HG03045 (cell line): Measurements from ENCODE around the gene DISC1.
"Not testable (repeated sequence)": the region's sequence is repeated elsewhere in the genome, so short reads cannot be mapped to it uniquely, and the experiment has no call there.

Experiments used
- ATAC-seq: cut with Tn5 transposase; IDR thresholded peaks from one replicate; pipeline ENCODE4 v1.9.1; 2021; ENCODE audit warnings: mild to moderate bottlenecking, moderate library complexity; ENCODE audit not compliant: unreplicated experiment

Gene DISC1

GRCh38 chr1:231634323-231635013 is 7.9 kb downstream of the DISC1 start:
- ATAC-seq: no peak

GRCh38 chr1:231636157-231636556 is 9.6 kb downstream of the DISC1 start:
- ATAC-seq: no peak

DNA sequence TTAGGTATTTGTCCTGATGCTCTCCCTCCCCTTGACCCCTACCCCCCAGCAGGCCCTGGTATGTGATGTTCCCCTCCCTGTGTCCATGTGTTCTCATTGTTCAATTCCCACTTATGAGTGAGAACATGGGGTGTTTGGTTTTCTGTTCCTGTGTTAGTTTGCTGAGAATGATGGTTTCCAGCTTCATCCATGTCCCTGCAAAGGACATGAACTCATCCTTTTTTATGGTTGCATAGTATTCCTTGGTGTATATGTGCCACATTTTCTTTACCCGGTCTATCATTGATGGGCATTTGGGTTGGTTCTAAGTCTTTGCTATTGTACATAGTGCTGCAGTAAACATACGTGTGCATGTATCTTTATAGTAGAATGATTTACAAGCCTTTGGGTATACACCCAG is 10.3 kb downstream of the DISC1 start:
- ATAC-seq: not testable (repeated sequence)

GRCh38 chr1:231638647-231639046 is 12.1 kb downstream of the DISC1 start:
- no peak for ATAC-seq

- no peak for ATAC-seq
Measured at GRCh38 chr1:231639819-231640218, 13.2 kb downstream of the DISC1 start.

DNA sequence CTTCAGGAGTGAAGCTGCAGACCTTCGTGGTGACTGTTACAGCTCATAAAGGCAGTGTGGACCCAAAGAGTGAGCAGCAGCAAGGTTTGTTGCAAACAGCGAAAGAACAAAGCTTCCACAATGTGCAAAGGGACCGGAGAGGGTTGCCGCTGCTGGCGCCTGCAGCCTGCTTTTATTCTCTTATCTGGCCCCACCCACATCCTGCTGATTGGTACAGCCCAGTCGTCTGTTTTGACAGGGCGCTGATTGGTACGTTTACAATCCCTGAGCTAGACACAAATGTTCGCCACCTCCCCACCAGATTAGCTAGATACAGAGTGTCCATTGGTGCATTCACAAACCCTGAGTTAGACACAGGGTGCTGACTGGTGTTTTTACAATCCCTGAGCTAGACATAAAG is 14.9 kb downstream of the DISC1 start:
- not testable (repeated sequence) for ATAC-seq

DNA sequence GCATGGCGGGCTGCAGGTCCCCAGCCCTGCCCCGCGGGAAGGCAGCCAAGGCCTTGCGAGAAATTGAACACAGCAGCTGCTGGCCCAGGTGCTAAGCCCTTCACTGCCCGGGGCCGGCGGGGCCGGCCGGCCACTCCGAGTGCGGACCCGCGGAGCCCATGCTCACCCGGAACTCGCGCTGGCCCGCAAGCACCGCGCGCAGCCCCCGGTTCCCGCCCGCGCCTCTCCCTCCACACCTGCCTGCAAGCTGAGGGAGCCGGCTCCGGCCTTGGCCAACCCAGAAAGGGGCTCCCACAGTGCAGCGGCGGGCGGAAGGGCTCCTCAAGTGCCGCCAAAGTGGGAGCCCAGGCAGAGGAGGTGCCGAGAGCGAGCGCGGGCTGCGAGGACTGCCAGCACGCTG is 15.5 kb downstream of the DISC1 start:
- ATAC-seq: not testable (repeated sequence)

- no peak for ATAC-seq
Measured at GRCh38 chr1:231642618-231643017, 16.0 kb downstream of the DISC1 start.

DNA sequence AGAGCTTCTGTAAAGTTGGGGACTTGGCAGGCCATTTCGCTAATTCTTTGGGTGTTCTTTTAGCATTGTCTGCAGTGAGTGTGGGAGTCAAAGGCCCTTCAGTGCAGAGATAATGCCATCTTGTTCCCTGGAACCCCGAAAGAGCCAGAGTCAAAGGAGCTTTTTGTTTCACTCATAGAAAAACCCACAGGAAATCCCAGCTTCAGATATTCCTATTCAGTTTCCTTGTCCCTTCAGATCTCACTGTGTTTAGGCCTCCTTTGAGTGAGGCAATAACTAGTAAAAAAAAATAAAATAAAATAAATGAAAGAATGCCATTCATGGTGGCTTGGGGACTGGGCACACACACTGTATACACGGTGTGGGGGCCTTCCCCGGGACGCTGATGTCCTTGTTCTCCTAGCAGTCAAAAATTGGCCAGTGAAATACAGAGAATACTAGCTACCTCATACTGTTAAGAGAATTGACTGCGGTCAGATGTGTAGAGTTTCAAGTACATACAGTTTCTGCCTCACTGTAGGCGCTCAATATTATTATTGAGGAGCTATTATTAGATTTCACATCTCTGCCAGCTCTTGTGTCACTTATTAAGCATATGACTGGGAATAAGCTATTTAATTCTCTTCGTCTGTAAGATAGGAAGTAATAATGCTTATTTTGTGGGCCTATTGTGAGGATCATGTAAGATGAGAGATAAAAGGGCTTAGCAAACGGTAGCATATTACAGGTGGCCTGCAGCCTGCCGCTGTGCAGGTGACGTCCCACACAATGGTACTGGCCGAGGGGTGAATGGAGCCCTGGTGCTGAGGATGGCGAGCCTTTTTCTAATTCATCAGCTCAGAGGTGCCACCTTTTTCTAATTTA is 16.7 kb downstream of the DISC1 start:
- no peak for ATAC-seq

DNA sequence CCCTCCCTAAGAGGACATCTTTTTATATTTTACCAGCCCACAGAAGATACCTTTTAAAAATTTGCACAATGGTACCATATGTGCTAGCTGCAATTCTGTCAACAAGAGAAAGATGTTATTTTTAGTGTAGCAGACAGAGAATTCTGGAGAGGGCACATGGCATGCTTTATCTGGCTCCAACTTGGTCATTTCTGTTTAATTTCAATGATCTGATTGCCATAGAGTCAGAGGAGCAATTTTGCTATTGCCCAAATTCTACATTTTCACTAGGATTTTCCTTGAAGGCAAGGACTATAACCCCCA is 17.3 kb downstream of the DISC1 start:
- ATAC-seq: no peak

GRCh38 chr1:231645634-231646033 is 19.0 kb downstream of the DISC1 start:
- not testable (repeated sequence) for ATAC-seq

- not testable (repeated sequence) for ATAC-seq
Measured at GRCh38 chr1:231646165-231646564, 19.6 kb downstream of the DISC1 start.

- not testable (repeated sequence) for ATAC-seq
Measured at GRCh38 chr1:231651621-231652260, 25.2 kb downstream of the DISC1 start.

- ATAC-seq: no peak
Measured at GRCh38 chr1:231653632-231654031, 27.0 kb downstream of the DISC1 start.

- no peak for ATAC-seq
Measured at GRCh38 chr1:231656741-231657140, 30.2 kb downstream of the DISC1 start.

- ATAC-seq: not testable (repeated sequence)
Measured at GRCh38 chr1:231658223-231658622, 31.6 kb downstream of the DISC1 start.

DNA sequence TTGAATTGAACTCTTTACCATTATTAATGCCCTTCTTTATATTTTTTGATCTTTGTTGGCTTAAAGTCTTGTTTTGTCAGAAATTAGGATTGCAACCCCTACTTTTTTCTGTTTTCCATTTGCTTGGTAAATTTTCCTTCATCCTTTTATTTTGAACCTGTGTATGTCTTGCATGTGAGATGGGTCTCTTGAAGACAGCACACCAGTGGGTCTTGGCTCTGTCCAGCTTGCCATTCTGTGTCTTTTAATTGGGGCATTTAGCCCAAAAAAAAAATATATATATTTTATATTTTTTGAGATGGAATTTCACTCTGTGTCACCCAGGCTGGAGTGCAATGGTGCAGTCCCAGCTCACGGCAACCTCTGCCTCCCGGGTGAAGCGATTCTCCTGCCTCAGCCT is 33.6 kb downstream of the DISC1 start:
- ATAC-seq: no peak

DNA sequence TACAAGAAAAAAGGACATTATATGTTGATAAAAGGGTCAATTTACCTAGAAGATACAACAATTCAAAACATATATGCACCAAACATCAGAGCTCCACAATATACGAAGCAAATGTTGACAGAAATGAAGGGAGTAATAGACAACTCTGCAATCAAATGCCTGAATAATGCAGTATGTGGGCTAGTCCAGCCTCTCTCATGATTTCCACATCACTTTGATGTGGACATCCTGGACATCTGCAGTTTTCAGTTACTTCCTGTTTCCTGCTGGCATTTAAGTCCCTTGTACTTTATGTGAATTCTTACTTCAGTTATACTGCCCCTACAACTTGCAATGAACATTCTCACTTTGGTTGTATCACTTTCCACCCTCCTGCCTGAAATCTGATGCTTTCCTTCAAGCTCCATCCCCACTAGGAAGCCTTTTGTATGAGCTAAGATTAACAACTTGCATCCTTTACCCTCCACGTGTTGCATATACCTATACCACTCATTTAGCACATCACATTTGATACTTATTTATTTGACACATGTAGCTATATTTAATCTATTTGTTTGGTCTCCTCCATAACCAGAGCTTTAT is 36.7 kb downstream of the DISC1 start:
- ATAC-seq: no peak

DNA sequence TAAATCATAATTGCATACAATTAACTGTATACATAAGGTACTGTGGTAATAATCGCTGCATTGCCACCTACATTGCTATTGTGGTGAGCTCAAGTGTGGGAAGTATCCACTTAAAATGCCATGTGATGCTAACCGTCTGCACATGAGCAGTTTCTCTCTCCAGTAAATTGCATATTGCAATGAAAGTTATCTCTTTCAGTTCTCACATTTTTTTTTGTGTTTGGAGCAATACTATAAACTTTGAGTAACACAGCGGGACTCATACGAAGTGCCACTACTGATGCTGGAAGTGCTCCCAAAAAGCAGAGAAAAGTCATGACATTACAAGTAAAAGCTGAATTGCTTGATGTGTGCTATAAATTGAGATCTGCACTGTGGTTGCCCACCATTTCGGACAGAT is 38.5 kb downstream of the DISC1 start:
- no peak for ATAC-seq

DNA sequence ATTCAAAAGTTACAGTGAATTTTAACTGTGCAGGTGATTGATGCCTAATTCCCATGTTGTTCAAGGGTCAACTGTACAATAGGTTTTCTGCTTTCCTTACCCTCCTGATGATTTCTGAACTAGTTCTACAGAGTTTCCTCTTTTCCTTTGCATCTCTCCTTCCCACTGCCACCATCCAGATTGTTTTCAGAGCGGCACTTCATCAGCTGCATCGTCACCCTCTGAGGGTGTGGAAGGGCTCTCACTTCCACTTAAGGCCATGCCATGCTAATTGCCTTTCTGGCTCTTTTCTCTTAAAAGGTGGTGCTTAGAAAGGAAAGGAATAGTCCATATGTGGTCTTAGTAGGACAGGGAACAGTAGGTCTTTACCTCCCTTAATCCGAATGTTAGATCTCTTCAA is 39.1 kb downstream of the DISC1 start:
- no peak for ATAC-seq

GRCh38 chr1:231666220-231666936 is 39.8 kb downstream of the DISC1 start:
- ATAC-seq: no peak
